Measurements from ENCODE around the gene SEMA5A. TPM values are rescaled to one million over a fixed set of nuclear protein-coding genes. Genes with fewer than 3 reads are reported as not detected.

The SEMA5A gene
- total RNA-seq, 1 donor from 2014 or later = 38.9 TPM

DNA sequence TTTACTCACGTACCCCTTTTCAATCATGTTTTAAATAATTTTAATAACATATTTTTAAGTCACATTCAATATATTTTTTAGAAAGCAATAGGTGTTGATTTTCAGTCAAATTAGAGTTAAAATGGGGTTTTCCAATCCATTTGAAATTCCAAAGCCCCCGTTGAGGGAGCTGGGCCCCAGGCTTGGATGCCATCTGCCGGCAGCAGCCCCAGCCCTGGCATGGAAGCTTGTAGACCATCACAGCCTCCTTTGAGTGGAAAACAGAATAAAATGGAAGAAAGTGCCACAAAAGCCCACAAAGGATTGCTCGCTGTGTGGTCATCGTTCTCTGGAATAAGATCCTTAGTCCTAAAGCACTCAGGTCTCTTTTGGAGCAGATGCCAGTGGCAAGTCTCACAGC lies 81.4 kb downstream of the SEMA5A start:
- ATAC-seq = no peak
- TF ChIP-seq, protein P1, sequence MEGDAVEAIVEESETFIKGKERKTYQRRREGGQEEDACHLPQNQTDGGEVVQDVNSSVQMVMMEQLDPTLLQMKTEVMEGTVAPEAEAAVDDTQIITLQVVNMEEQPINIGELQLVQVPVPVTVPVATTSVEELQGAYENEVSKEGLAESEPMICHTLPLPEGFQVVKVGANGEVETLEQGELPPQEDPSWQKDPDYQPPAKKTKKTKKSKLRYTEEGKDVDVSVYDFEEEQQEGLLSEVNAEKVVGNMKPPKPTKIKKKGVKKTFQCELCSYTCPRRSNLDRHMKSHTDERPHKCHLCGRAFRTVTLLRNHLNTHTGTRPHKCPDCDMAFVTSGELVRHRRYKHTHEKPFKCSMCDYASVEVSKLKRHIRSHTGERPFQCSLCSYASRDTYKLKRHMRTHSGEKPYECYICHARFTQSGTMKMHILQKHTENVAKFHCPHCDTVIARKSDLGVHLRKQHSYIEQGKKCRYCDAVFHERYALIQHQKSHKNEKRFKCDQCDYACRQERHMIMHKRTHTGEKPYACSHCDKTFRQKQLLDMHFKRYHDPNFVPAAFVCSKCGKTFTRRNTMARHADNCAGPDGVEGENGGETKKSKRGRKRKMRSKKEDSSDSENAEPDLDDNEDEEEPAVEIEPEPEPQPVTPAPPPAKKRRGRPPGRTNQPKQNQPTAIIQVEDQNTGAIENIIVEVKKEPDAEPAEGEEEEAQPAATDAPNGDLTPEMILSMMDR (IDR thresholded peaks at IDR 0.05) = no peak
- H3K27me3 ChIP-seq = no peaks in the 10 kb centered on the region
- H3K36me3 ChIP-seq = no peaks in the 10 kb centered on the region
- no peaks in the 10 kb centered on the region for H3K9me3 ChIP-seq
- intact Hi-C loops (cut with DNase I) = no loop called here
- no peaks in the 10 kb centered on the region for H3K4me1 ChIP-seq
- DNase-seq = no peak
- H3K27ac ChIP-seq = no peak overlapping the region
- no peak overlapping the region for H3K4me3 ChIP-seq

DNA sequence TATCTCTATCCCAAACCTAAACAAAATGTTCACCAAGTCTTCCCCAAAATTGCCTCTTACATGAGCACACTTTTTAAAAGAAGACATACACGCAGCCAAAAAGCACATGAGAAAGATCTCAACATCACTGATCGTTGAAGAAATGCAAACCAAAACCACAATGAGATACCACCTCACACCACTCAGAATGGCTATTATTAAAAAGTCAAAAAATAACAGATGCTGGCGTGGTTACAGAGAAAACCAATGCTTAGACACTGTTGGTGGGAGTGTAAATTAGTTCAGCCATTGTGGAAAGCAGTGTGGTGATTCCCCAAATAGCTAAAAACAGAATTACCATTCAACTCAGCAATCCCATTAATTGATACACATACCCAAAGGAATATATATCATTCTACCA lies 83.8 kb downstream of the SEMA5A start:
- Histone ChIP-seq H3K4me1 (no peaks in the 10 kb centered on the region), H3K9me3 (no peaks in the 10 kb centered on the region), H3K36me3 (no peaks in the 10 kb centered on the region), H3K4me3 (no peak overlapping the region), H3K27me3 (no peaks in the 10 kb centered on the region), H3K27ac (no peak overlapping the region)
- DNase-seq = no peak
- TF ChIP-seq, protein P1 (IDR thresholded peaks at IDR 0.05) = no peak
- no peak for ATAC-seq
- intact Hi-C loops (cut with DNase I) = no loop called here

DNA sequence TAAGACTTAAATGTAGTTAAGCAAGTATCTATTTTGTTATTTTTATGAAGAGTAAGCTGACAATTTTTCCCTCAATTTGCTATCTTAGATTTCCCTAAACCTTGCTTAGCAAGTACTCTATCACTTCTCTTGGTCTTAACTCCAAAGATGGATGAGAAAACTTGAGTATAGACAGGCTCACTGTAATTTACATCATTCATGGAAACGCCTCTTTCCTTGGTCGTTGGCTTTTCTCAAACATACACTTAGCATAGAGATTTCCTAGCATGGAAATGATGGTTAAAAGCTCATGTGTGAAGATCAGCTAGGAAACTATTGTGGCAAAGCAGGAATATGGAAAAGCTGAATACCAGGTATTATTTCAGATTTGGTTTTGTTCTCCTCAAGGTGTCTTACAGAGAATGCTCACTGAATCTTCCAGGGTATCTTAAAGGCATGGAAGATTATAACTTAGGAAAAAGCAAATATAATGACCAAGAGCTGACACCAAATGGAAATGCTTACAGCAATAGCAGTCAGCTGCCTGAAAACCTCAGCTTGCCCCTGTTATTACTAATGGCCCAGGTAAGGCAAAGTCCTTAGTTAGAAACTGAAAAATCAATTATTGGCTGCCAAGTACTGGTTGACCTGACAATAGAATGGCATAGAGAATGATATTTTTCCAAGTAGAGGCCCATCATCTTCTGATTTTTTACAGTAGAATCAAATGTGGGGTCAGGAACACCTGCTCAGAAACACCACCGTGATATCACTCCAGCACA lies 84.8 kb downstream of the SEMA5A start:
- intact Hi-C loops (cut with DNase I) = no loop called here
- H3K4me3 ChIP-seq = no peak overlapping the region
- H3K4me1 ChIP-seq = no peaks in the 10 kb centered on the region
- no peaks in the 10 kb centered on the region for H3K9me3 ChIP-seq
- H3K27me3 ChIP-seq = no peaks in the 10 kb centered on the region
- no peaks in the 10 kb centered on the region for H3K36me3 ChIP-seq
- no peak overlapping the region for H3K27ac ChIP-seq
- TF ChIP-seq, protein P1 (IDR thresholded peaks at IDR 0.05) = no peak
- DNase-seq (no peak), ATAC-seq (no peak)

GRCh38 chr5:9456435-9457042 lies 89.3 kb downstream of the SEMA5A start:
- H3K4me1 ChIP-seq = no peaks in the 10 kb centered on the region
- H3K36me3 ChIP-seq = no peaks in the 10 kb centered on the region
- TF ChIP-seq, protein P1 (IDR thresholded peaks at IDR 0.05) = no peak
- no peaks in the 10 kb centered on the region for H3K9me3 ChIP-seq
- DNase-seq = no peak
- H3K27me3 ChIP-seq = no peaks in the 10 kb centered on the region
- intact Hi-C loops (cut with DNase I) = no loop called here
- no peak overlapping the region for H3K27ac ChIP-seq
- H3K4me3 ChIP-seq = no peak overlapping the region
- ATAC-seq = no peak

DNA sequence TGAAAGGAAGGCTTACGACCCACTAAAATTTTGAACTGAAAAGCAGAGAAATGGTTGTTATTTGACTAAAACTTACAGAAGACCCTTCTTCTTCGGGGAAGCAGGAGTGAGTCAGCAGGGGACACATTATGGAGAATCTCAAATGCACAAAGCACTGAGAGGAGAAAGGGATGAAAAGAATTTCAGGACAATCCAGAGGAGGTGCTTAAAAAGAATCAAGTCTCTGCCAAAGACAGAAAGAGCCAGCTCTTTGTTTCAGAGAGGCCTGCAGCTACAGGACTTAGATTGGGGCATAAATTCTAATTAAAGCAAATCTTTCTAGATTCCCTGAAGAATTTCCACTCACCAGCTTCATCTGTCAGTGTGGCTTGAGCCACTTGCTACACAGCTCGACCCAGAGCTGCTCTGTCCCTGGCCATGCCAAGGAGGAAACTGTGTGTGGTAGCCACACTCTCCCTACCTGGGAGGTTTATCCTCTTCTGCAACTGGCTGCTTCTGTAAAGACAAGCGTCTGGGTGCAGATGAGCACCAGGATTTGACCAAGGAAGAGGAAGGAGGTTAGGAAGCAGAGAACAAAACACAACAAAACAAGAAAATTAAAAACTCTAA lies 89.9 kb downstream of the SEMA5A start:
- H3K36me3 ChIP-seq = no peaks in the 10 kb centered on the region
- intact Hi-C loops (cut with DNase I) = no loop called here
- DNase-seq = no peak

More for the DNA sequence above, 89.9 kb downstream of the SEMA5A start:
- no peak overlapping the region for H3K4me3 ChIP-seq
- no peaks in the 10 kb centered on the region for H3K4me1 ChIP-seq
- H3K27me3 ChIP-seq = no peaks in the 10 kb centered on the region
- H3K9me3 ChIP-seq = no peaks in the 10 kb centered on the region
- TF ChIP-seq, protein P1 (IDR thresholded peaks at IDR 0.05) = no peak
- no peak overlapping the region for H3K27ac ChIP-seq
- ATAC-seq = no peak
